ENCODE results near the gene FAM229B. TPM values are rescaled to one million over a fixed set of nuclear protein-coding genes. Genes with fewer than 3 reads are reported as not detected.

The FAM229B gene
- total and polyA plus RNA-seq, 2 of the 8 experiments (the other 6 are each of a cell fraction or from before 2014, with no cell fraction given): 10.0 to 10.4 TPM

DNA sequence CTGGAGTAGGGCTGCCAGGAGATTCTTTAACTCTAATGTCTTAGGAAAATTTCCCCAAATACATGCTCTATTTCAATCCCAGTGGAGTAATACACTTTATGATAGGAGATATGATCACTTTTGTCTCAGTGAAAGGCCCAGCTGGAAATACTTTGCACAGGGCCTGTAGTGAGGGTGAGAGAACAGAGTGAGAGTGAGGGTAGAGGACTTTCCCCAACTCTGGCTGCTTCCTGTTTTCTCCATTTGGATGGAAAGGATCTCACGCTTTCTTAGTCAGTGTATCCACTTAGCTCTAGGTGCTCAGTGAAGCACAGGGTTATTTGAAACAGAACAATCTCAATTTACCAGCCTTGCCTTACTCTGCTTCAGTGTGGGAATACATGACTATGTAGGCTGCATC is 36.6 kb downstream of the FAM229B start:
- H3K27ac ChIP-seq (ENCODE audit: low read depth, low read length): no peak overlapping the region
- no peak for TF ChIP-seq CREB1 (IDR thresholded peaks at IDR 0.05)
- TF ChIP-seq USF2 (IDR thresholded peaks at IDR 0.05; ENCODE audit: low read length): no peak
- TF ChIP-seq TAF7 (optimal IDR thresholded peaks at IDR 0.05; ENCODE audit: borderline replicate concordance, low read depth, low read length): no peak
- TF ChIP-seq CBX8 (IDR thresholded peaks at IDR 0.05; ENCODE audit: borderline replicate concordance, low read depth, low read length): no peak
- TF ChIP-seq BRCA1 (IDR thresholded peaks at IDR 0.05; ENCODE audit: low read depth, low read length): no peak
- no peak for TF ChIP-seq BACH1 (IDR thresholded peaks at IDR 0.05; ENCODE audit: low read length)
- no peak for TF ChIP-seq TBP (IDR thresholded peaks at IDR 0.05; ENCODE audit: low read depth, low read length)
- no peak for TF ChIP-seq RFX5 (IDR thresholded peaks at IDR 0.05; ENCODE audit: borderline replicate concordance, low read depth, low read length)
- no peak for TF ChIP-seq KDM4A (IDR thresholded peaks at IDR 0.05; ENCODE audit: low read depth, low read length, severe bottlenecking)
- no peak for TF ChIP-seq SP1 (IDR thresholded peaks at IDR 0.05; ENCODE audit: low read depth, low read length)
- no peak for TF ChIP-seq TEAD4 (IDR thresholded peaks at IDR 0.05; ENCODE audit: low read depth, low read length)
- TF ChIP-seq SIN3A (conservative IDR thresholded peaks at IDR 0.05 in 1 of 2, IDR thresholded peaks at IDR 0.05 in 1 of 2; ENCODE audit: low read depth in 1 of 2, low read length in 2 of 2): no peak
- no peak for TF ChIP-seq SIRT6 (IDR thresholded peaks at IDR 0.05; ENCODE audit: low read length)
- TF ChIP-seq CTBP2 (IDR thresholded peaks at IDR 0.05; ENCODE audit: borderline replicate concordance, insufficient read depth, insufficient read length, low read length): no peak

More for the DNA sequence above, 36.6 kb downstream of the FAM229B start:
- no peak overlapping the region for H4K91ac ChIP-seq (replicated peaks; ENCODE audit: insufficient read length, low read length)
- FAIRE-seq (no peak), DNase-seq (ENCODE audit: low read depth in 1 of 2, low spot score in 2 of 2) (no peak)
- H3K23me2 ChIP-seq (ENCODE audit: low read depth, low read length): no peaks in the 10 kb centered on the region
- no peak overlapping the region for H3K23ac ChIP-seq (ENCODE audit: insufficient read length)
- CTCF ChIA-PET (ENCODE audit: partially characterized antibody): interaction anchor here (0.7 to 3.5 kb wide), 3 partner anchors 11 to 1968 kb away, joined by 3 to 13 read pairs (median 3); no protein-coding TSS in a partner anchor
- no peak overlapping the region for H2BK5ac ChIP-seq (ENCODE audit: low read depth, low read length)
- peaks cover 0 to 3% (median 0%) of the 10 kb centered on the region in 4 experiments; a peak in 1 of 7 replicates for H3K4me1 ChIP-seq (replicated peaks in 1 of 4; ENCODE audit: control insufficient read depth in 3 of 4, insufficient read depth in 4 of 4, low read length in 3 of 4)
- H3K18ac ChIP-seq (ENCODE audit: extremely low read depth, low read length): no peak overlapping the region
- H3K79me1 ChIP-seq (ENCODE audit: low read depth, low read length): no peaks in the 10 kb centered on the region
- H2BK12ac ChIP-seq (ENCODE audit: low read depth, low read length): no peak overlapping the region
- no peak overlapping the region for H3K9ac ChIP-seq (replicated peaks in 1 of 4; ENCODE audit: extremely low read depth in 1 of 4, low read depth in 3 of 4, low read length in 3 of 4)
- no peak overlapping the region for H2BK15ac ChIP-seq (ENCODE audit: low read length)
- no peak overlapping the region for H2BK120ac ChIP-seq (replicated peaks; ENCODE audit: low read depth, low read length)
- no peaks in the 10 kb centered on the region for H3K36me3 ChIP-seq (ENCODE audit: control insufficient read depth in 2 of 4, insufficient read depth in 4 of 4, low read length in 3 of 4)
- H4K20me1 ChIP-seq (replicated peaks in 1 of 2; ENCODE audit: control insufficient read depth in 1 of 2, insufficient read depth in 2 of 2, low read length in 2 of 2): no peaks in the 10 kb centered on the region
- H2AK5ac ChIP-seq (ENCODE audit: low read depth, low read length): no peak overlapping the region
- H2AFZ ChIP-seq (ENCODE audit: low read length): no peak overlapping the region
- no peak overlapping the region for H3K14ac ChIP-seq (ENCODE audit: insufficient read length)
- H3K4me3 ChIP-seq (ENCODE audit: extremely low read depth in 1 of 4, insufficient read depth in 2 of 4, low read depth in 3 of 4, low read length in 4 of 4): no peak overlapping the region
- no peak overlapping the region for H3K4ac ChIP-seq (replicated peaks; ENCODE audit: insufficient read length, low read depth, low read length)
- WGBS, 2 experiments (ENCODE audit: extremely low coverage in 1 of 2, insufficient coverage in 1 of 2, insufficient read length in 1 of 2, insufficient replicate concordance in 2 of 2, low coverage in 1 of 2, low lambda C conversion rate in 2 of 2, missing lambda C conversion rate in 1 of 2): 100% methylated on average over 1 of the region's 1 CpG; no CpG with 5 or more reads in 1 of the 2 experiments
- H3K79me2 ChIP-seq (ENCODE audit: control insufficient read depth in 1 of 2, insufficient read depth in 2 of 2, low read length in 2 of 2): no peaks in the 10 kb centered on the region
- H4K8ac ChIP-seq (ENCODE audit: extremely low read depth, insufficient read depth, low read length): no peak overlapping the region
- no peak overlapping the region for H3K56ac ChIP-seq (replicated peaks; ENCODE audit: insufficient read length, low read depth, low read length)
- no peak overlapping the region for H4K5ac ChIP-seq (ENCODE audit: insufficient read length, low read depth, low read length)
- H3K27me3 ChIP-seq (replicated peaks in 1 of 4; ENCODE audit: control insufficient read depth in 3 of 4, extremely low read depth in 1 of 4, insufficient read depth in 3 of 4, low read length in 3 of 4): no peaks in the 10 kb centered on the region
- no peaks in the 10 kb centered on the region for H3K9me3 ChIP-seq (ENCODE audit: insufficient read depth in 2 of 2, low read depth in 1 of 2, low read length in 1 of 2)
- POLR2A ChIA-PET (ENCODE audit: partially characterized antibody): interaction anchor here (0.8 kb wide), 1 partner anchor 13 kb away, joined by 3 read pairs; no protein-coding TSS in a partner anchor
- H2BK20ac ChIP-seq (ENCODE audit: low read length): no peak overlapping the region
- no peak overlapping the region for H3K4me2 ChIP-seq (ENCODE audit: insufficient read depth in 1 of 2, low read depth in 2 of 2, low read length in 2 of 2)

Data from H1 (cell line).